ENCODE measurements around the gene CBLB.

The CBLB gene

DNA sequence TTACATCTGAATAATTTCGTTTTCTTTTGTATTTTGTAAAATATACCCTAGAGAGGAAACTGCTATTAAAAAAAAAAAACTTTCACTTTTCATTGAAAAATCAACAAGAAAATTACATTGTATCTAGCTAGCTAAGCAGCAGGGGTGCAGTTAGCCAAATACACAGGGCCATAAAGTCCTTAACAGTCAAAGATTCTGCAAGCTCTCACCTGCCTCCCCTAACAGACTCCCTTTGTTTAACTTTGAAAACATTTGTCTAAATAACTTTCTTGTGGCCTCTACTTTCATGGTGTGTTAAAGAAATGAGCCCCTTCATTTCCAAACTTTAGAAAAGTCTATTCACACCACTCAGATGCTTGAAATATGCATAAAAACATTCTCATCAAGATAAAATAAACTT lies 23.3 kb downstream of the CBLB start:
- peak; percentile 70 for DNase-seq

DNA sequence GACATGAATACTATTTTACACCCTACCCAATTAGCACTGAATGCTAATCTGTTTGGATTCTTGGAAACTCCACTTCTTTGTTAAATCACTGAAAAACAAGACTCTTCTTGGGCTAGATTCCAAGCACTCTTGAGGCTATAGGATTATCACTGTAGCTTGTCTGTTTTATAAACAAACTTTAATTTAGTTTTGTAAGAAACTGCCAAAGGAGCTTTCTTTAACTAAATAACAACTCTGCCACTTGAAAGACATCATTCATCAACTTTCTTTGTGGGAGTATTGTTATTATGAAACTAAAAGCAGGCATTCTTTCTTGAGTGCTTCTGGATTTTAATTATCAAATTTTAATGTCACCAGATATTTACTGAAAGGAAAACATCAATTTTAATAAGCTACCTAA lies 24.1 kb downstream of the CBLB start:
- DNase-seq: no peak

DNA sequence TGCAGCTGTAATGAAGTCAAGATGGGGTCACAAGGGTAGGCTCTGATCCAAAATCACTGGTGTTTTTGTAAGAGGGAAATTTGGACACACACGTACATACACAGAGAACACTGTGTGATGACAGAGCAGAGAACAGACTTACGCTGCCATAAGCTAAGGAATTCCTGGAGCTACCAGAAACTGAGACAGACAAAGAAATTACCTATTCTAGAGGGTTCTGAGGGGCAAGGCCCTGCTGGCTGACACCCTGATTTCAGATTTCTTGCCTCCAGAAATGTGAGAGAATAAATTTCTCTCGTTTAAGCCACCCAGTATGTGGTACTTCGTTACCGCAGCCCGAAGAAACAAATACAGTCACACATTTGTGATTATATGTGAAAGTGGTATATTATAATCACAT lies 24.8 kb downstream of the CBLB start:
- DNase-seq: no peak

DNA sequence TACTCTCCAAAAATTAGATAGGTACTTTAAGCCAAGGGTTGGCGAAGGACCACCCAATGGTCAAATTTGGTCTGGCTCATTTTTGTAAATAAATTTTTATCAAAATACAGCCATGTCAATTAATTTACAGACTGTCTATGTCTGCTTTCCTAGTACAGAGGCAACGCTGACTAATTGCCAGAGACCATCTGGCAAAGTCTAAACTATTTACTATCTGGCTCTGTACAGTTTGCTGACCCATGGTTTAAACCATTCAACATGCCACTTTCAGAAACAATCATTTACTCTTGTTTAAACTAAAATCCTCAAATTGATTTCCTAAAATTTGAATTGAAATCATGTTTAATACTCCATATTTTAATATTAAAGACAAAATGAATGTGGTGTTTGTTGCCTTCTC lies 25.9 kb downstream of the CBLB start:
- DNase-seq: no peak

DNA sequence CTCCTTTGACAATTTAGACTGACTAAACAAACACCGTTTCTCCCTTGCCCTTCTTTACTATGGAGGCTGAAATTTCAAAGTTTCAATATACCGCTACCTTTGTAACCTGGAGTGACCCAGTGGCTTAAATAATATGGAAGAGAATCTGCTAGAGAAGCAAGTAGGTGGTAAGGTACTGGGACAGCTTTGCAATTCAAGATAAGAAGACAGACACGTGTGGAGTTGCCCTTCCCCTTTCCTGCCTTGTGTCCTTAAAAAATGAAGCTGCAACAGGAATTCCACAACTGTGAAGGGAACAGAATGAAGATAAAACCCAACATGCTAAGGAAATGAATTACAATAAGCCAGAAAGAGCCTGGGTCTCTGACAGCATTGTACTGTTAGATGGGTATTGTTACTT lies 26.4 kb downstream of the CBLB start:
- no peak for DNase-seq

DNA sequence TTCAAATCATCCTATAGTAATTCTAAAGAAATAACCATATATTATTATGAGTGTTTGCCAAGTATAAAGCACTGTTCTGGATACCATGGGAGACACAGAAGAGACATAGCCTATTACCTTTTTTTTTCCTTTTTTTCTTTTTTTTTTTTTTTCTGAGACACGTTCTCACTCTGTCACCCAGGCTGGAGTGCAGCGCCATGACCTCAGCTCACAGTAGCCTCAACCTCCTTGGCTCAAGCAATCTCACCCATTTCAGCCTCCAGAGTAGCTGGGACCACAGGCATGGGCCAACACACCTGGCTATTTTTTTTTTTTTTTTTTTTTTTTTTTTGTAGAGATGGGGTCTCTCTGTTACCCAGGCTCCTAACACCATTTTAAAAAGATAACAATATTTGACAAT lies 30.9 kb downstream of the CBLB start:
- no peak for DNase-seq

DNA sequence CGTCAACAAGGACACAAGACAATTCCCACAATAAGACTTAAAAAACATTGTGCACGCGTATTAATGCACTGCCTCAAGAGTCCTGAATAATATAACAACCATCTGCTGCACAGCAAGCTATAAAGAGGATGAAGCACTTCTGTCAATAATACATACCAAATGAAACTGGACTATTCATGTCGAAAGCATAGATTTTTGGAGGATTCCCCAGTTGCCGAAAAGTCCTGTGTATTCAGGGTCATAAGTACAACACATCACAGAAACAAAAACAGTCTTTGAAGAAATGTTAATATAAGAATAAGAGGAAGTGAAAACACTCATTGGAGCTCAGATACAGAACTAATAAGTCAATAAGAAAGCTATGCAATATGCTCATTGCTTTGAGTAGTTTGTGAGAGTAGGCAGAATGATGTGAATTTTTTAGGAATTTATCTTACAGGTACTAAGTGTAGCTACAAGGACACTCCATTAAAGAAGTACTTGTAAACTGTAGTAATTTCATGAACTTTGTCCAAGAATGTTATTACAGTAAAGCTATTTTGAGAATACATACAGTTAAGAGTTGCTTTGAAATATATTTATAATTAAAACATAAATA lies 31.6 kb downstream of the CBLB start:
- DNase-seq: no peak

DNA sequence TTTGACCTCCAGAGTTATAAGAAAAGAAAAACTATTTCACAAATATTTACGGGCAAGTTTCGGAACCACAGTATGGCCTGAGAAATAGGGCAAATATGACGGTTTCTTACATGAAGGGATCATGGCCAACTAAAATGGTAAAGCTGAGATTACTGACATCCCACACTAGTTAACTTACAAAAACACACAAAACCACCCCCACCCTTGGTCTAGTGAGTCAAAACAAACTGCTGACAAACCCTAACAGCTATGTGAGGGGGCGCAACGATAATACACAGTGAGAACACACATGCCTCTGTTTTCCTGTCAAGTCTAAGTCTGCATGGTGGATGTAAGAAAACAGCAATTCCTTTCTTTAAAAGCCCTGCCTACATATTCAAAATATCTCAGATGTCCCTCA lies 32.3 kb downstream of the CBLB start:
- DNase-seq: no peak

DNA sequence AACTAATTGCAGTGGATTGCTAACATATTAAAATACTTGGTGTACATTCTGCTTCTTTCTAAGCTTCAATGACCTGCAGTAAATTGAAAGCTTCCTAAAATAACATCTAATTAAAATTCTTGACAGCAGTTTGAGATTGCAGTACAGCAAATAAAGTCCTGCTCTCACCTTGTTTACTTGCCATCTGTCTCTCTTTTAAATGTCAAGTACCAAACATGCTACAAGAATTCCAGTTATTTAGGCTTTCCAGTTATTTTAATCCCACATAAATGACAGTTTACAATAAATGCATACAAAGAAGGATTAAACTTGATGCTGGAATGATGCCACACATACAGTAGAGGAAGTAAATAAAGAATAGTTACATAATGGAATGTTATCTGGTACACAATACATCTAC lies 33.2 kb downstream of the CBLB start:
- DNase-seq: no peak

DNA sequence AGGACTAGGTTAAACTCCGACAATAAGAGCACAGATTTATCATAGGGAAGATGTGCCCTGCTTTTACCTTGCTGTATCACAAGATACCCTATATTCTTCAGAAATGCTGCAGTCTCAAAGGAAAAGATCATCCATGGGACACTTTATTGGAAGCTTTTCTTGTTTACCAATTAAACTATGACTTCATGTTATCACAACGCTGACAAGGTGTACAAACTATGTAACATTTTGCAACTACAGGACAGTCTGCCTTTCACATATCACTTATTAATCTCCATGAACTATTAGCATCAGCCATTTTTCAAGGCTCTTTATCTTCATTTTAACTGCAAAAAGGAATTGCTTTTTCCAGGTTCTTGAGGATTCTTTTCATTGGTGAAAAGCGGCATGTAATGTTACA lies 34.0 kb downstream of the CBLB start:
- DNase-seq: no peak

DNA sequence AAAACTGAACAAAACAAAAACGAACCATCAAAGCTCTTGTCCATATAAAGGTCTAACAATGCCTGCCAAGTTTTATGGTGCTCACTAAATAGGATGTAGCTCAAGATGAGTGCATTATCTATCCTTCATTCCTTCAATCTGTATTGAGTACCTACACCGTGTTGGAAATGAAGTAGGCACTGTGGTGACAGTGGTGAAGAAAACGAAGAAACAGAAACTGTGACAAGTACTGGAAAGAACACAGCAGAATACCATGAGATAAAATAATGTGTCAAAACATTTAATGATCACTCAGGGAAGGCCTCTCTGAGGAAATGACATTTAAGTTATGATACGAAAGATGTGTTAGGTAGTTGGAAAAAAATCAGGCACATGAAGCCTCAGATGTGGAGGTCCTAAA lies 36.2 kb downstream of the CBLB start:
- no peak for DNase-seq

DNA sequence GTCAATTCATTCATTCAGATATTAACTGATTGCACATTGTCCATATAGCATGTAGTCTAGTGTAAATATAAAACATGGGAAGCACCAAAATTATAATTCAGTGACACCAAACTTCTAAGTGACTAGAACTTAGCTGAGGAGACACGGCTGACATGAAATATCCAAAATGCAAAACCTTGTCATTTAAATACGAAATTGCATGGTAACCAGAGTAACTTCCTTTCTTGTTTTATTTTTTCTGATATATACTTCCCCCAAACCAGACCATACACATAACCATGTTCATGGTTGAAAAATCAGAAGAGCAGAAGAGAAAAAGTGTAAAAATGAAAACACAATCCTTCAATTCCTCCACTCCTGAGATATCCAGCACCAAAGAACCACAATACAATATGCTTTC lies 38.0 kb downstream of the CBLB start:
- no peak for DNase-seq

DNA sequence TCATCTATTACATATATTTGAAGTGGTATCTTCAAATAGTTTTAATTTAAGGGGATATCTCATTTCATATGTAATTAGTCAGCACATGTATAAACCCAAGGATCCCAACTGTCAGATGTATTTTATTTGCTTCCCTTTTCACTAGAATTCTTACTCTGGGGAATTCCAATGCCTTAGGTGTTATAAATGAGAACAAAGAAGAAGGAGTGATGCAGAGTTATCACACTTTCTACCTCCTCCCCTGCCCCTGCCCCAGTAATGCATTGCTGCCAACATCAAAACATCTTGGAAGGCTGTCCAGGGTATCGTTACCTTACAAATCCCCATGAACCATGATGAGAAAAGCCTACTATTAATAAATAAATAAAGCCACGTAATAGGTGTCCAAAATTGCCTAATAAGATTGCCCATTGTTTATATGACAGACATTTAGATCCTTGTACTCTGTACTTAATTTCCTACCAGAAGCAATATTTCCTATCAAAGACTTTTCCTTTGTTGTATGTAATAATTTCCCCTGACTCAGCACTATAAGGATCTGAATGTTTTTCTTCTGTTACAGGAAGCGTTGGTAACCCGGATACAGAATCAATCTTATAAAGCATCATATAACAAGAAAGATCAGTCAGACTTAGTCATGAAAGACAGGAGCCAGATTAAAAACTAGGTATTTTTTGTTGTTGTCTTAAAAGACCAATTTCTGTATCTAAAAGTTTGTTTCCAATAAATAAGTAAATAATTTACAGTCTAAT lies 38.8 kb downstream of the CBLB start:
- DNase-seq: no peak

DNA sequence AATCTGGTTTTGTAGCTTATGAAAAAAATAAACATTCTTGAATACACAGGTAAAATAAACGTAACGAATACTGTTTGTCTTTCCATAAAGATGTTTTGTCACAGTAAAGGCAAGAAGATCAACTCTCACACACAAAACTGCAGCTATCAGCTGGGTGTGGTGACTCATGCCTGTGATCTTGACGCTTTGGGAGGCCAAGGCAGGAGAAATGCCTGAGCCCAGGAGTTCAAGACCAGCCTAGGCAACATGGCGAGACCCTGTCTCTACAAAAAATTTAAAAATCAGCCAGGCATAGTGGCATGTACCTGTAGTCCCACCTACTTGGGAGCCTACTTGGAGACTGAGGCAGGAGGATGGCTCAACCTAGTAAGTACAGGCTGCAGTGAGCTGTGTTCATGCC lies 39.6 kb downstream of the CBLB start:
- DNase-seq: no peak

DNA sequence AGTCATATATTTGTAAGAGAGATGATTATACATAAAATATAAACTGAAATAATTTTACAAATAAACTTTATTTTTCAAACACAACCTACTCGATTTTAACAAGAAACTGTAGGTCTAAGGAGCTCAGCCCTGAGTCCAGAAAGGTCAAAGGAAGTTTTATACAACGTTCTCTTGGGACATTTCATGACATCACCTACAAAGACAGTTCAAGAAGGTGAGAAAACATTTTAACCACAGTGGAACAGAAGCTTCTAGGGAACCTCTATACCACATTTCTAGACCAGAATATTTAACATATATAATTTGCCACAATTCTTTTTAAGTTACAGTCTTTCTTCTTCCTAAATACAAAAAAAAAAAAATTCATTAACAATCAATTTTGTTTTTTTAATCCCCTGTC lies 40.1 kb downstream of the CBLB start:
- no peak for DNase-seq

DNA sequence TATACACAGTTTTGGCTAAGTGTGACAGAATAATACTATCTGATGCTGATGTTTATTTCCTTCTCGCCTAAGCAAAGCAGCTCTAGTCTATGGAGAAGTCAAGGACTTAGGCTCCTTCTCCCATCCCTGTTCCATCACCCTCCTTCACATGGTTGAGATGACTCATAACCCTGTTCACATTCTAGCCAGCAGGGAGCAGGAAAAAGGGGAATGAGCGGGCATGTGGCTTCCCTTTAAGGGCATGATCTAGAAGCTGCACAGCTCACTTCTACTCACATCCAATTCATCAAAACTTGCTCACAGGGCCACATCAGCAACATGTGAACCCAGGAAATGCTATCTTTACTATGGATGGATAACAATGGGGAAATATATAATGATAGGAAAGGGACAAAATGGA lies 40.9 kb downstream of the CBLB start:
- no peak for DNase-seq

DNA sequence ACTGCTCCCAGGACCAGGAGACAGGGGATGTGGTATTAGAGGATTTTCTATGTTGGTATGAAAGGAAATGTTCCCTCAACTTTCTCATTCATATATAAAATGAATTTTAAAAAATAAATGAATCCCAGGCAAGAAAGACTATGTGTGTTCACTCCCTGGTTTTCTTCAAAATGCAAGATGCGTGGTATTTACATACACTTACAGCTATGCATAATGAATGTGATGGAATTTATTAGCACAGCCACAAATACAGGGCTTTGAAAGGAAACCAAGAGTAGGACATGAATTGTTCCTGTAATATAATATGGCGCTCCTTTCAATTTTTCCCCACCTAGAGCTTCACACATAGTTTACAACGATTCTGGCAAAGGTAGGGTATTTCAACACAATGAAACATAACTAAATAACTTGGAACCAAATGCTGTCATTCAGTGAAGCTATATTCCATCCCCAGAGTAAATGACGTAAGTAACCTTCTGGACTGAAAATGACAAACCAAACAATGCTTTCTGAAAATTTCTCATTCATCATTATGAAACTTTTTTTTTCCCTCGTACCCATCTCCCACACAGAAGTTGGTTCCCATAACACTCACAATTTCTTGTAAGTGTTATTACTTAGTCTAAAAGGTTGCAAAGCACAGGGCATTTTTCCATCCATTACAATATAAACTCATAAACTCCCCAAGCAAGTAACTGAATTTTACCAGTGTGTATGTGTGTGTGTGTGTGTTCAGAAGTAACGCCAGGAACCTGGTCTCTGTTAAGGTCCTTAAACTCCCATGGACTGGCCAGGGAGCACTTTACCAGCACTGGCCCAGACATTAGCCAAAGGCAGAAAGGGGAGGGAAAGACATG lies 41.8 kb downstream of the CBLB start:
- DNase-seq: no peak

DNA sequence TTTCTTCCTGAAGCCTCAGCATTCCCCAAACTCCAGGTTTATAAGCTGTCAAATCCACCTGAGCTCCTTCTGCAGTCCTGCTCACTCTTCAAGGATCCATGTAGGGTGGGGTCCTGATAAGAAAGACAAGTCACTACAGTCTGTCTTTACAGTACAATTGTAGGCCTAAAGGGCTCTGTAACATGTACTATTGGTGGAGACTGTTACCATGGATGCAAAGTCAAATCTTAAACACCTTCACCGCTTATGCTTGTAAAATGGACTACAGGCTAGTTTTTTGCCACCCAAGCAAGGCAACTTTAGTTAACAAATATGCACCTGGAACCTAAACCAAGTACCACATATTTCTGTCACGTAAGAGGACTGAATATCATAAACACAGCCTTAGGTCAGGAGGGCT lies 44.7 kb downstream of the CBLB start:
- no peak for DNase-seq

DNA sequence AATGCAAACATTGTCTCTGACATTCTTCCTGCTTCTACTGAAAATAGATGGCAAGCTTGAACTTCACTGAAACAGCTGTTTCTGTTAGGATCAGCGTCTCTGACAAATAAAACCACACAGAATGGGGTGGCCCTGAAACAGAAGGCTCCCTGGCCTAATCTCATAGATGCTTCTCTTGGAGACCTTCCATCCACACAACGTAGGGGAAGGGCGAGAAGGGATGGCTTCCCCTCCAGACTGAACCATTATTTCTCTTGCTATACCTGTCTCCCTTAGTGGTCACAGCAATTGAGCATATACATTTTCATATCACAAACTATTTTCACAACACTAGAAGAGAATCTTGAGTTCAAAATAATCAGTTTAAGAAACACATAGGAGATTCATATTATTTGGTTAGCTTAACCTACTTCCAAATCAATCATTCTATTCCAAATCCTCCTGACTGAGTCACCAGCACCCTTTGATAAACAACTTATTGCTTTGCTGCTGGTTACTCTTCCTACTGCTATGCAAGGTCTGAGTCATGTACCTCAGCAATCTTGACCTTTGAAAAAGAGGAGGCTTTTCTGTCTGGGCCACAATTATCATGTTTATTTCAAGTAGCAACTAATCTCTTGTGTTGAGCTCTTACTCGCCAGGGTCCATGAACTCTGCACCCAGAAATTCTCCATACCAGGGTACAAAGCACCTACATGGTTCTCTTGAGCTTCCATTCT lies 45.5 kb downstream of the CBLB start:
- no peak for DNase-seq

DNA sequence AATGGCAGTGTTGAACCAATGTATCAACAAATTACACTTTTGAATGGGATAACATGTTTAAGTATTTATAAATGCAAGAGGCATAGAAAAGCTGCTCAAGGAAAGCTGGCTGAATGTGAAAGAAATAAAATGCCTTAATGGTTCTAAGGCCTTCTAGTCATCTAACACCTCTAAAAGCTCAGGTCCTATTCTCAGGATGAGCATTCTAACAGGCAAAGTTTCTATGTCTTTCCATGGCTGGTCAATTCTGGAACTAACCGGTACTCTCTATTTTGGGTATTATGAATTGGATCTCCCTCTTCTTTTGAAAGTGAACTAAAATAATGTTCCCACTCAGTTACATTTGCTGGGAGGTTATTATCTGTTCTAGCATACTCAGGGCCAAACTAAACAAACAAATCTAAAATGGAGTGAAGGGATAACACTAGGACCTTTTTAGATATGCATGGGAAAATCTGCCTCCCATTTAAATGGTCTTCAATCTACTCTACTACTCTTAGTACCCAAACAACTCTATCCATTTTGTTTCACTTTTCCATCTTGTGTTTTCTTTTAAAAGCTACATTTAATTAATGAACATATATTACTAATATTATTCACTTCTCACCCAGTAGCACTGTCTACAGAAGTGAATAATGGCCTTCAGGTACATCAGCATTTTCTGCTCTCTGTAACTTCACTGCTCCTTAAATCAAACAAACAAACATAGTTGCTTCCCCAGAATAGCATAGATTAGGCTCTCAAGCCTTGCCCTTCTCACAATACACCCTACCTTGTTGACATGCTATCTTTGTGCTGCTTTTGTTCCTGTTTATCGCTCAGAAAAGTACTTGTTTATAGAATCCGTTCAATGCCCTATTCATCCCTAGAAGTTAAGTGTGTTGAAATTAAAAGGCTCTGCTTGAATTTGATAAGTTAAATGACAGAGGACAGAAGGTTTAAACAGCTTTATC lies 46.4 kb downstream of the CBLB start:
- DNase-seq: no peak

DNA sequence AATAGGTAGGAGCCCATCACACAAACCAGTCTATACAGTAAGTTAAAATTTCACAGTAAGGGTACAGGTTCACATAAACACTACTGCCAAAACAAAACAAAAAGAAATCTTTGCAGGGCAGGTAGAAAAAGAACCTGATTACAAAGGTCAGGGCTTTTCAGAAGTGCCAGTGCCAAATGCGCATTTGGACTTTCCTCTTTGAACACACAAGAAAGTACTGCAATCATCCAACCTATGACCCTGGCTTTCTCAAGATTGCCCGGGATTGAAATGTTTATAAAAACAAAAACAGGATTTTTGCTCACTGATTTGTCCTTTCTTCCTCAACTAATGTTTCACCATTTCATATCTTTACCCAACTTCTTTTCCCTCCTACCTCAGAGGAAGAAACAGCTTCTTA lies 47.4 kb downstream of the CBLB start:
- DNase-seq: no peak

DNA sequence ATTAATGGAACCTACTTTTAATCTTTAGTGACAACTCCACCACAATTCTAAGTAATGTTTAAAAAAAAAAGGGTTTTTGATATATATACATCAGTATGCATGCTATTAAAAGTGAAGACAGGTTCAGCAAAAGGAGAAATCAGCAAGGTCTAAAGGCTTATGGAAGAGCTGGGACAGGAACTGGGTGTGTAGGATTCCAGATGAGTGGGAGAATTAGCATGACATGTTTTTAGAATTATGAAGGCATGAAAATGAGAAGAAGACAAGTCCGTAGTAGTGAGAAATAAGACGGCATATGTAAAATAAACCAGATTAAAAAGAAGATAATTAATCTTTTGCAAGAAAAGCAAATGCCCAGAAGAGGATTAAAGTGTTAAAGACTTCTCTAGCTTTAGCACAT lies 52.0 kb downstream of the CBLB start:
- no peak for DNase-seq

Measured in COR-L47 (cell line).